Gastroesophageal sphincter (tissue), 4 donors: Measurements from ENCODE around the gene CDK10. TPM values are rescaled to one million over a fixed set of nuclear protein-coding genes. Genes with fewer than 3 reads are reported as not detected.
A peak's percentile ranks its signal among the peaks of the same experiment; 100 is the strongest.

Source experiments
- ATAC-seq: fragments of 150-250 bp; one replicate; pipeline ENCODE4 v1.9.1; 2016; ENCODE audit warnings: mild to moderate bottlenecking, moderate library complexity
- H3K27ac ChIP-seq, 4 donors: fragments of 200-600 bp; sonication (generic) in 3 of 4; 1 replicate in 3 of 4; 2 replicates in 1 of 4; pipeline ENCODE4 v1.5.1; 2016 to 2019
- H3K27me3 ChIP-seq: fragments of 200-600 bp; sonication (generic); one replicate; pipeline ENCODE4 v1.5.1; 2019
- H3K36me3 ChIP-seq, 2 donors: fragments of 200-600 bp; sonication (generic); one replicate each; pipeline ENCODE4 v1.5.1; 2019; ENCODE audit warnings: control low read depth in 1 of 2
- H3K4me1 ChIP-seq, 3 donors: fragments of 200-600 bp; sonication (generic); 1 replicate in 2 of 3; 2 replicates in 1 of 3; pipeline ENCODE4 v1.5.1; 2016 to 2019; ENCODE audit warnings: control low read depth in 2 of 3
- H3K4me3 ChIP-seq, 2 donors: fragments of 200-600 bp; sonication (generic); one replicate each; pipeline ENCODE4 v1.5.1; 2019; ENCODE audit warnings: mild to moderate bottlenecking in 1 of 2, moderate library complexity in 1 of 2
- H3K9me3 ChIP-seq, 3 donors: fragments of 200-600 bp; sonication (generic); one replicate each; pipeline ENCODE4 v1.5.1; 2017 to 2019; ENCODE audit warnings: control low read depth in 2 of 3
- EP300 ChIP-seq: sonication (generic); formaldehyde crosslinking; IDR thresholded peaks from one replicate; pipeline ENCODE4 v1.6.1; 2017; ENCODE audit warnings: antibody characterized with exemption, mild to moderate bottlenecking
- POLR2A ChIP-seq, 2 donors: fragments of 450-650 bp; IDR thresholded peaks; one replicate each; pipeline ENCODE4 v1.6.1; 2017; ENCODE audit warnings: antibody characterized with exemption in 2 of 2, mild to moderate bottlenecking in 2 of 2, moderate library complexity in 1 of 2
- POLR2AphosphoS5 ChIP-seq: sonication (generic); formaldehyde crosslinking; IDR thresholded peaks from one replicate; pipeline ENCODE4 v1.6.1; 2017; ENCODE audit warnings: antibody characterized with exemption
- WGBS, 2 donors: methylation state at CpG; one replicate each; pipeline ENCODE4 v1.1.5; 2018; ENCODE audit warnings: low coverage in 1 of 2; 5-methylcytosine and 5-hydroxymethylcytosine counted together
- total RNA-seq, 4 donors: library from RNA; depleted of rRNA; stranded (reverse); fragments of >200 nt; gene quantifications; one replicate each; pipeline ENCODE4 v1.1.0, GENCODE V29; 2016
- TF ChIP-seq, protein P1 (sequence below), 4 experiments: fragments of 200-600 bp in 2 of 4; fragments of 450-650 bp in 2 of 4; sonication (generic) in 1 of 4; IDR thresholded peaks; one replicate each; pipeline ENCODE4 v1.5.1; 2017 to 2019; ENCODE audit warnings: antibody characterized with exemption in 4 of 4, mild to moderate bottlenecking in 2 of 4, moderate library complexity in 2 of 4

The CDK10 gene
- total RNA-seq, 4 donors from 2014 or later: 24.1 to 44.0 (median 28.9) TPM

GRCh38 chr16:89721546-89722391, 35.3 kb downstream of the CDK10 start:
- Histone ChIP-seq H3K27ac (peak overlapping the region; percentile 90 to 94 (median 93)), H3K4me3 (peak overlapping the region; percentile 84 to 86), H3K9me3 (no peaks in the 10 kb centered on the region), H3K36me3 (peaks cover 0 to 41% of the 10 kb centered on the region in 2 donors), H3K4me1 (peaks cover 0 to 51% (median 27%) of the 10 kb centered on the region in 3 donors), H3K27me3 (no peaks in the 10 kb centered on the region)
- no CpG with 5 or more reads among the region's 112 CpGs for WGBS, 2 donors
- ATAC-seq: peak; percentile 40
- TF ChIP-seq EP300 (no peak), POLR2A (IDR thresholded peaks at IDR 0.05) (peak in 1 of 2 donors; percentile 28), POLR2AphosphoS5 (peak; percentile 55)
- TF ChIP-seq, protein P1, sequence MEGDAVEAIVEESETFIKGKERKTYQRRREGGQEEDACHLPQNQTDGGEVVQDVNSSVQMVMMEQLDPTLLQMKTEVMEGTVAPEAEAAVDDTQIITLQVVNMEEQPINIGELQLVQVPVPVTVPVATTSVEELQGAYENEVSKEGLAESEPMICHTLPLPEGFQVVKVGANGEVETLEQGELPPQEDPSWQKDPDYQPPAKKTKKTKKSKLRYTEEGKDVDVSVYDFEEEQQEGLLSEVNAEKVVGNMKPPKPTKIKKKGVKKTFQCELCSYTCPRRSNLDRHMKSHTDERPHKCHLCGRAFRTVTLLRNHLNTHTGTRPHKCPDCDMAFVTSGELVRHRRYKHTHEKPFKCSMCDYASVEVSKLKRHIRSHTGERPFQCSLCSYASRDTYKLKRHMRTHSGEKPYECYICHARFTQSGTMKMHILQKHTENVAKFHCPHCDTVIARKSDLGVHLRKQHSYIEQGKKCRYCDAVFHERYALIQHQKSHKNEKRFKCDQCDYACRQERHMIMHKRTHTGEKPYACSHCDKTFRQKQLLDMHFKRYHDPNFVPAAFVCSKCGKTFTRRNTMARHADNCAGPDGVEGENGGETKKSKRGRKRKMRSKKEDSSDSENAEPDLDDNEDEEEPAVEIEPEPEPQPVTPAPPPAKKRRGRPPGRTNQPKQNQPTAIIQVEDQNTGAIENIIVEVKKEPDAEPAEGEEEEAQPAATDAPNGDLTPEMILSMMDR (IDR thresholded peaks at IDR 0.05): peak in 1 of 4 experiments; percentile 2

- no peaks in the 10 kb centered on the region for H3K27me3 ChIP-seq
- H3K9me3 ChIP-seq: no peaks in the 10 kb centered on the region
- TF ChIP-seq POLR2AphosphoS5 (no peak), POLR2A (IDR thresholded peaks at IDR 0.05) (no peak)
- peak overlapping the region; percentile 84 to 86 for H3K4me3 ChIP-seq
- WGBS, 2 donors: 40% methylated on average over 1 of the region's 56 CpGs; no CpG with 5 or more reads in 1 of the 2 donors
- peaks cover 0 to 50% of the 10 kb centered on the region in 2 donors for H3K36me3 ChIP-seq
- H3K4me1 ChIP-seq: peaks cover 0 to 51% (median 27%) of the 10 kb centered on the region in 3 donors
- peak; percentile 16 for ATAC-seq
- peak overlapping the region; percentile 90 to 94 (median 93) for H3K27ac ChIP-seq
Measured at GRCh38 chr16:89722392-89723278, 36.1 kb downstream of the CDK10 start.

- peak overlapping the region in 1 of 2 donors; percentile 84 for H3K4me3 ChIP-seq
- H3K36me3 ChIP-seq: peaks cover 0 to 57% of the 10 kb centered on the region in 2 donors
- peak overlapping the region in 3 of 4 donors; percentile 90 to 94 (median 94) for H3K27ac ChIP-seq
- H3K9me3 ChIP-seq: no peaks in the 10 kb centered on the region
- no peak for ATAC-seq
- no peaks in the 10 kb centered on the region for H3K27me3 ChIP-seq
- 40 to 67% methylated on average over 6 to 7 of the region's 30 CpGs for WGBS, 2 donors
- H3K4me1 ChIP-seq: peaks cover 0 to 51% (median 27%) of the 10 kb centered on the region in 3 donors
- no peak for TF ChIP-seq POLR2A (IDR thresholded peaks at IDR 0.05)
- TF ChIP-seq EP300: no peak
- TF ChIP-seq, protein P1 (IDR thresholded peaks at IDR 0.05): no peak
- TF ChIP-seq POLR2AphosphoS5: no peak
Measured at GRCh38 chr16:89723279-89724250, 37.1 kb downstream of the CDK10 start.

DNA sequence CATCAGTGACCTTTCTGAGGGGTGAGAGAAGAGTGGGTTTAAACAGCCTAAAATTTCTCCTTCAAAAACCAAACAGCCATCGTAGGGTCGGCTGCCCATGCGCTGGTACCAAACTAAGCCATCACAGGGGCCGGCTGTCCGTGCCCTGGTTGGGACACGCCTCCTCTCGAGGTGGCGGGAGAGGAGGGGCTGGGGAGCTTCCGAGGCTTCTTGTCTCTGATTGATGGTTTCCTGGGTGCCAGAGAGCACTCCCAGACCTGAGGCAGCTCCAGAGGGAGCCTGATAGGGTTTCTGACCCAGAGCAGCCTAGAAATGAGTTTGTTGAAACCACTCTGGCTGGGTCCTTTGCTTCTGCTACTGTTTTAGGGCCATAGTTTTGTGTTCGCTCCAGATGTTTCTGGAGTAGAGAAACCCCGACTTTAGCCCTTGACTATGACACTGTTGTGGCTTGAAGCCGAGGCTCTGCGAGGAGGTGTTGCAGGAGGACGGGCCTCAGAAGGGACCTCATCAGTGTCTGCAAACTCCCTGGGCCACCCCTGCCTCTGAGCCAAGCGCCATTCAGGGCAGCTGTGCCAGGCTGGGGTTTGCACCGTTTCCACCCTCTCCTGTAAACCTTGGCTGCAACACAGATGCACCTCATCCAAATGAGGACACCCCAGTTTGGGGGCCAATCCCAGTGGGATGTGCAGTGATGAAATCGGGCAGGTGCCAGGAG, 41.1 kb downstream of the CDK10 start:
- Histone ChIP-seq H3K4me1 (peaks cover 0 to 21% (median 16%) of the 10 kb centered on the region in 3 donors), H3K27ac (no peak overlapping the region), H3K4me3 (no peak overlapping the region), H3K27me3 (no peaks in the 10 kb centered on the region), H3K36me3 (peaks cover 0 to 97% of the 10 kb centered on the region in 2 donors), H3K9me3 (no peaks in the 10 kb centered on the region)
- ATAC-seq: no peak
- 93 to 100% methylated on average over 2 to 6 of the region's 17 CpGs for WGBS, 2 donors
- TF ChIP-seq EP300: no peak
- TF ChIP-seq, protein P1 (IDR thresholded peaks at IDR 0.05): no peak
- no peak for TF ChIP-seq POLR2A (IDR thresholded peaks at IDR 0.05)
- TF ChIP-seq POLR2AphosphoS5: no peak
